Liver (tissue), 9 donors: Measurements from ENCODE around the gene KRTAP22-1. TPM values are rescaled to one million over a fixed set of nuclear protein-coding genes. Genes with fewer than 3 reads are reported as not detected.

Source experiments
- DNase-seq: peaks from one replicate; pipeline ENCODE4 v3.0.0-alpha.2; 2017; ENCODE audit warnings: low spot score
- H3K27ac ChIP-seq, 2 donors: one replicate each; pipeline ENCODE4 v1.7.0; 2013; ENCODE audit warnings: inconsistent platforms in 2 of 2, low read length in 2 of 2, control low read depth in 1 of 2, low read depth in 1 of 2, mild to moderate bottlenecking in 1 of 2
- H3K27me3 ChIP-seq, 4 donors: one replicate each; pipeline versions ENCODE4 v1.6.1 to v1.7.0; 2013; ENCODE audit warnings: low read length in 3 of 4, inconsistent platforms in 1 of 4, mild to moderate bottlenecking in 1 of 4, moderate library complexity in 1 of 4; ENCODE audit not compliant: control insufficient read depth in 4 of 4, insufficient read depth in 4 of 4
- H3K36me3 ChIP-seq, 4 donors: one replicate each; pipeline versions ENCODE4 v1.6.1 to v1.7.0; 2013; ENCODE audit warnings: low read length in 3 of 4, mild to moderate bottlenecking in 3 of 4, low read depth in 1 of 4, moderate library complexity in 1 of 4; ENCODE audit not compliant: control insufficient read depth in 4 of 4, insufficient read depth in 3 of 4
- H3K4me1 ChIP-seq, 4 donors: one replicate each; pipeline versions ENCODE4 v1.6.1 to v1.7.0; 2013; ENCODE audit warnings: low read length in 3 of 4, mild to moderate bottlenecking in 3 of 4, moderate library complexity in 1 of 4; ENCODE audit not compliant: control insufficient read depth in 4 of 4, insufficient read depth in 4 of 4
- H3K4me3 ChIP-seq, 3 donors: one replicate each; pipeline versions ENCODE4 v1.6.1 to v1.7.0; 2013; ENCODE audit warnings: low read length in 3 of 3, control low read depth in 1 of 3, low read depth in 1 of 3, mild to moderate bottlenecking in 1 of 3
- H3K9ac ChIP-seq, 2 donors: one replicate each; pipeline ENCODE4 v1.7.0; 2013; ENCODE audit warnings: low read length in 2 of 2, mild to moderate bottlenecking in 2 of 2, moderate library complexity in 2 of 2, control low read depth in 1 of 2, low read depth in 1 of 2
- H3K9me3 ChIP-seq, 4 donors: one replicate each; pipeline versions ENCODE4 v1.6.1 to v1.7.0; 2013; ENCODE audit warnings: low read length in 3 of 4; ENCODE audit not compliant: control insufficient read depth in 4 of 4
- ATF3 ChIP-seq: IDR thresholded peaks from 2 replicates; pipeline ENCODE4 v1.6.1; 2016; ENCODE audit warnings: antibody characterized with exemption
- CTCF ChIP-seq: fragments of 150-350 bp; IDR thresholded peaks from 2 replicates; pipeline ENCODE4 v1.5.1; 2017; ENCODE audit warnings: improper control_type of control experiment, low read depth, low read length; ENCODE audit not compliant: missing input control
- EGR1 ChIP-seq, 2 donors: IDR thresholded peaks; 2 replicates each; pipeline ENCODE4 v1.6.1; 2016 to 2018; ENCODE audit warnings: antibody characterized with exemption in 2 of 2, low read depth in 2 of 2
- FOXA1 ChIP-seq: IDR thresholded peaks from 2 replicates; pipeline ENCODE4 v1.6.1; 2016; ENCODE audit warnings: antibody characterized with exemption
- FOXA2 ChIP-seq: IDR thresholded peaks from 2 replicates; pipeline ENCODE4 v1.6.1; 2016; ENCODE audit warnings: antibody characterized with exemption
- GABPA ChIP-seq, 2 donors: IDR thresholded peaks in 1 of 2; conservative IDR thresholded peaks in 1 of 2; 2 replicates each; pipeline ENCODE4 v1.6.1; 2016; ENCODE audit warnings: antibody characterized with exemption in 2 of 2, mild to moderate bottlenecking in 1 of 2, moderate library complexity in 1 of 2
- HNF4A ChIP-seq, 2 donors: conservative IDR thresholded peaks; 2 replicates each; pipeline ENCODE4 v1.6.1; 2016; ENCODE audit warnings: antibody characterized with exemption in 2 of 2, mild to moderate bottlenecking in 2 of 2
- HNF4G ChIP-seq: IDR thresholded peaks from 2 replicates; pipeline ENCODE4 v1.6.1; 2016; ENCODE audit warnings: antibody characterized with exemption
- JUND ChIP-seq, 2 donors: IDR thresholded peaks; 2 replicates each; pipeline ENCODE4 v1.6.1; 2016; ENCODE audit warnings: antibody characterized with exemption in 2 of 2
- MAX ChIP-seq: IDR thresholded peaks from 2 replicates; pipeline ENCODE4 v1.6.1; 2016; ENCODE audit warnings: antibody characterized with exemption
- NR2F2 ChIP-seq: IDR thresholded peaks from 2 replicates; pipeline ENCODE4 v1.6.1; 2016; ENCODE audit warnings: antibody characterized with exemption
- RAD21 ChIP-seq, 2 donors: IDR thresholded peaks; 2 replicates each; pipeline ENCODE4 v1.6.1; 2016; ENCODE audit warnings: antibody characterized with exemption in 2 of 2, mild to moderate bottlenecking in 2 of 2
- RXRA ChIP-seq, 2 donors: IDR thresholded peaks; 2 replicates each; pipeline ENCODE4 v1.6.1; 2017 to 2018; ENCODE audit warnings: antibody characterized with exemption in 2 of 2, mild to moderate bottlenecking in 1 of 2
- SP1 ChIP-seq: IDR thresholded peaks from 2 replicates; pipeline ENCODE4 v1.6.1; 2018; ENCODE audit warnings: antibody characterized with exemption, mild to moderate bottlenecking
- TAF1 ChIP-seq: conservative IDR thresholded peaks from 2 replicates; pipeline ENCODE4 v1.6.1; 2016; ENCODE audit warnings: antibody characterized with exemption, mild to moderate bottlenecking
- YY1 ChIP-seq: IDR thresholded peaks from 2 replicates; pipeline ENCODE4 v1.6.1; 2016; ENCODE audit warnings: antibody characterized with exemption, mild to moderate bottlenecking
- ZBTB33 ChIP-seq: IDR thresholded peaks from 2 replicates; pipeline ENCODE4 v1.6.1; 2016; ENCODE audit warnings: antibody characterized with exemption
- polyA plus RNA-seq, 2 donors: library from polyadenylated mRNA; stranded (reverse) in 1 of 2; unstranded in 1 of 2; fragments of 200-250 nt in 1 of 2; fragments of >200 nt in 1 of 2; fragmentation: Nextera tagmentation in 1 of 2; extraction: Ambion mirVana in 1 of 2; gene quantifications; one replicate each; pipeline versions ENCODE4 v1.2.1 to v1.2.3, GENCODE V29; 2013 to 2015
- total RNA-seq, 2 donors: library from RNA; depleted of rRNA; stranded (reverse); fragments of >200 nt; gene quantifications; one replicate each; pipeline ENCODE4 v1.2.3, GENCODE V29; 2014
- TF ChIP-seq, protein P1 (sequence below): IDR thresholded peaks from 2 replicates; pipeline ENCODE4 v1.6.1; 2016; ENCODE audit warnings: antibody characterized with exemption, mild to moderate bottlenecking
- donor health status: healthy.
- donor health status: healthy.
- donor health status: healthy.
- donor health status: healthy.
- donor health status: healthy.

KRTAP22-1 gene
- total and polyA plus RNA-seq, 4 donors: not detected

DNA sequence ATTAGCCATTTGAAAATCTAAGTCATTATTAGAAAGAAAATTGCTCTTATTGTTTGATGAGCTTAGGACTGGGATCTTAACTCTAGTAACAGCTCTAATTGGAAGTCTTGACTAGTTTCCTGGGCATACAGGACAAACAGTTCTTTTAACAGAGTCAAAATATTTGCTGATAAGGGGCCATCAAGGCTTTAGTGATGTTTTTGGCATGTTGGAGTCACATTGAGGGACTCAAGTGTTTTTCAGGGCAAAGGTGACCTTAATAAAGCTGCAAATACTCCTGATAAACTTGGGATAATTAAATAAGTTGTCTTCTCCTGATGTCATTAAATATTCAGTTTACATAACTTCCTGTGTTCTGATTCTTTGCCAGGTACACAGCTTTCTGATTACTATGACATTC lies 33.3 kb upstream of the KRTAP22-1 start:
- no peak overlapping the region for H3K4me3 ChIP-seq
- TF ChIP-seq, protein P1, sequence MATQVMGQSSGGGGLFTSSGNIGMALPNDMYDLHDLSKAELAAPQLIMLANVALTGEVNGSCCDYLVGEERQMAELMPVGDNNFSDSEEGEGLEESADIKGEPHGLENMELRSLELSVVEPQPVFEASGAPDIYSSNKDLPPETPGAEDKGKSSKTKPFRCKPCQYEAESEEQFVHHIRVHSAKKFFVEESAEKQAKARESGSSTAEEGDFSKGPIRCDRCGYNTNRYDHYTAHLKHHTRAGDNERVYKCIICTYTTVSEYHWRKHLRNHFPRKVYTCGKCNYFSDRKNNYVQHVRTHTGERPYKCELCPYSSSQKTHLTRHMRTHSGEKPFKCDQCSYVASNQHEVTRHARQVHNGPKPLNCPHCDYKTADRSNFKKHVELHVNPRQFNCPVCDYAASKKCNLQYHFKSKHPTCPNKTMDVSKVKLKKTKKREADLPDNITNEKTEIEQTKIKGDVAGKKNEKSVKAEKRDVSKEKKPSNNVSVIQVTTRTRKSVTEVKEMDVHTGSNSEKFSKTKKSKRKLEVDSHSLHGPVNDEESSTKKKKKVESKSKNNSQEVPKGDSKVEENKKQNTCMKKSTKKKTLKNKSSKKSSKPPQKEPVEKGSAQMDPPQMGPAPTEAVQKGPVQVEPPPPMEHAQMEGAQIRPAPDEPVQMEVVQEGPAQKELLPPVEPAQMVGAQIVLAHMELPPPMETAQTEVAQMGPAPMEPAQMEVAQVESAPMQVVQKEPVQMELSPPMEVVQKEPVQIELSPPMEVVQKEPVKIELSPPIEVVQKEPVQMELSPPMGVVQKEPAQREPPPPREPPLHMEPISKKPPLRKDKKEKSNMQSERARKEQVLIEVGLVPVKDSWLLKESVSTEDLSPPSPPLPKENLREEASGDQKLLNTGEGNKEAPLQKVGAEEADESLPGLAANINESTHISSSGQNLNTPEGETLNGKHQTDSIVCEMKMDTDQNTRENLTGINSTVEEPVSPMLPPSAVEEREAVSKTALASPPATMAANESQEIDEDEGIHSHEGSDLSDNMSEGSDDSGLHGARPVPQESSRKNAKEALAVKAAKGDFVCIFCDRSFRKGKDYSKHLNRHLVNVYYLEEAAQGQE: no peak
- TF ChIP-seq FOXA1 (no peak), EGR1 (IDR thresholded peaks at IDR 0.05; ENCODE audit: low read depth in 2 of 2) (no peak), CTCF (no peak), FOXA2 (no peak), TAF1 (no peak), YY1 (no peak), MAX (no peak), ZBTB33 (no peak), RAD21 (IDR thresholded peaks at IDR 0.05) (no peak), GABPA (IDR thresholded peaks at IDR 0.05 in 1 of 2, conservative IDR thresholded peaks at IDR 0.05 in 1 of 2) (no peak), HNF4A (conservative IDR thresholded peaks at IDR 0.05) (no peak), JUND (IDR thresholded peaks at IDR 0.05) (no peak), ATF3 (no peak), SP1 (no peak), RXRA (IDR thresholded peaks at IDR 0.05) (no peak), NR2F2 (no peak), HNF4G (no peak)

DNA sequence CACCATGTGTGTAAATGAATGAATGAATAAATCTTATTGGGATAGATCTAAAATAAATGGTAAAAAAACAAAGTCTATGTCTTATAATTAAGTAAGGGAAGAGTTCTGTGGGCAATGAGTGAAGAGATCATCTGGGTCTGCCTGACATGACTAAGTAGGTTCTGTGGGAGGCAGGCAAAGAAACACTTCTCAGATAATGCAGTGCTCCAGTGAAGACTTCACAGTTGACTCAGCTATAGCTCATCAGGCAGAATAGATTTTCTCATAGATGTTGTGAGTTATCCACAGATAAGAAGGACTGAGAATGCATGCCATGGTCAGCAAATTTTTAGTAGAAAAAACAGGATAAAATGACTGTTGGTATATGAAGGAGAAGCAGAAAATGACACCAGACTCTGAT lies 23.1 kb upstream of the KRTAP22-1 start:
- Histone ChIP-seq H3K4me3 (no peak overlapping the region), H3K27ac (no peak overlapping the region), H3K9ac (no peak overlapping the region), H3K36me3 (no peaks in the 10 kb centered on the region), H3K9me3 (no peaks in the 10 kb centered on the region), H3K27me3 (no peaks in the 10 kb centered on the region), H3K4me1 (no peaks in the 10 kb centered on the region)
- no peak for DNase-seq
- TF ChIP-seq FOXA1 (no peak), ZBTB33 (no peak), RAD21 (IDR thresholded peaks at IDR 0.05) (no peak), FOXA2 (no peak), TAF1 (no peak), EGR1 (IDR thresholded peaks at IDR 0.05; ENCODE audit: low read depth in 2 of 2) (no peak), HNF4A (conservative IDR thresholded peaks at IDR 0.05) (no peak), JUND (IDR thresholded peaks at IDR 0.05) (no peak), SP1 (no peak), NR2F2 (no peak)
- TF ChIP-seq, protein P1: no peak

More for the DNA sequence above, 33.3 kb upstream of the KRTAP22-1 start:
- no peaks in the 10 kb centered on the region for H3K9me3 ChIP-seq
- no peak overlapping the region for H3K27ac ChIP-seq
- H3K4me1 ChIP-seq: no peaks in the 10 kb centered on the region
- no peak overlapping the region for H3K9ac ChIP-seq
- no peak for DNase-seq
- H3K36me3 ChIP-seq: no peaks in the 10 kb centered on the region
- H3K27me3 ChIP-seq: no peaks in the 10 kb centered on the region
